H9 (cell line): Measurements from ENCODE around the gene FOXC2. TPM values are rescaled to one million over a fixed set of nuclear protein-coding genes. Genes with fewer than 3 reads are reported as not detected.
A peak's percentile ranks its signal among the peaks of the same experiment; 100 is the strongest.

Source experiments
- DNase-seq: peaks from one replicate; pipeline ENCODE4 v3.0.0-alpha.2; 2017
- H2AFZ ChIP-seq: one replicate; pipeline ENCODE4 v1.6.1; 2013; ENCODE audit warnings: mild to moderate bottlenecking, low read length, control low read depth, moderate library complexity
- H2AK5ac ChIP-seq: 2 replicates; pipeline ENCODE4 v1.6.1; 2013; ENCODE audit warnings: low read length, control low read depth, mixed read lengths; ENCODE audit not compliant: insufficient read length
- H2BK120ac ChIP-seq: one replicate; pipeline ENCODE4 v1.6.1; 2013; ENCODE audit warnings: low read depth, mild to moderate bottlenecking, low read length, control low read depth, inconsistent platforms; ENCODE audit not compliant: poor library complexity, severe bottlenecking
- H2BK12ac ChIP-seq: 2 replicates; pipeline ENCODE4 v1.6.1; 2013; ENCODE audit warnings: low read length, control low read depth, mixed read lengths, low read depth; ENCODE audit not compliant: insufficient read length
- H2BK15ac ChIP-seq: 2 replicates; pipeline ENCODE4 v1.6.1; 2013; ENCODE audit warnings: low read depth, low read length, control low read depth
- H2BK20ac ChIP-seq: one replicate; pipeline ENCODE4 v1.6.1; 2013; ENCODE audit warnings: low read depth, mild to moderate bottlenecking, low read length, control low read depth, inconsistent platforms; ENCODE audit not compliant: poor library complexity, severe bottlenecking
- H2BK5ac ChIP-seq: 2 replicates; pipeline ENCODE4 v1.6.1; 2013; ENCODE audit warnings: low read length, control low read depth, mixed read lengths; ENCODE audit not compliant: insufficient read length
- H3K14ac ChIP-seq: 2 replicates; pipeline ENCODE4 v1.6.1; 2013; ENCODE audit warnings: low read length, control low read depth; ENCODE audit not compliant: insufficient read depth
- H3K18ac ChIP-seq: 2 replicates; pipeline ENCODE4 v1.6.1; 2013; ENCODE audit warnings: low read depth, mild to moderate bottlenecking, mixed read lengths, low read length, control low read depth; ENCODE audit not compliant: insufficient read length
- H3K23ac ChIP-seq: 2 replicates; pipeline ENCODE4 v1.6.1; 2013; ENCODE audit warnings: low read length, control low read depth, mixed read lengths, low read depth; ENCODE audit not compliant: insufficient read length
- H3K23me2 ChIP-seq: 2 replicates; pipeline ENCODE4 v1.6.1; 2013; ENCODE audit warnings: low read depth, mild to moderate bottlenecking, mixed read lengths, low read length, control low read depth; ENCODE audit not compliant: insufficient read length, poor library complexity, severe bottlenecking
- H3K27ac ChIP-seq: 2 replicates; pipeline ENCODE4 v1.5.1; 2013; ENCODE audit warnings: low read length, control low read depth, mixed read lengths, low read depth; ENCODE audit not compliant: insufficient read length
- H3K27me3 ChIP-seq: 2 replicates; pipeline ENCODE4 v1.6.1; 2013; ENCODE audit warnings: low read length, control low read depth, inconsistent platforms; ENCODE audit not compliant: insufficient read depth
- H3K4ac ChIP-seq: 2 replicates; pipeline ENCODE4 v1.6.1; 2013; ENCODE audit warnings: low read depth, mild to moderate bottlenecking, control low read depth, inconsistent platforms, low read length, moderate library complexity
- H3K4me1 ChIP-seq: 2 replicates; pipeline ENCODE4 v1.6.1; 2013; ENCODE audit warnings: low read length, control low read depth, inconsistent platforms; ENCODE audit not compliant: insufficient read depth
- H3K4me2 ChIP-seq: 2 replicates; pipeline ENCODE4 v1.6.1; 2013; ENCODE audit warnings: low read length, control low read depth, mixed read lengths; ENCODE audit not compliant: insufficient read length, insufficient read depth
- H3K56ac ChIP-seq: 2 replicates; pipeline ENCODE4 v1.6.1; 2013; ENCODE audit warnings: low read depth, mild to moderate bottlenecking, mixed read lengths, low read length, control low read depth; ENCODE audit not compliant: insufficient read length
- H3K79me1 ChIP-seq: 2 replicates; pipeline ENCODE4 v1.6.1; 2013; ENCODE audit warnings: low read depth, mild to moderate bottlenecking, moderate library complexity, low read length, control low read depth, inconsistent platforms; ENCODE audit not compliant: insufficient read depth, poor library complexity, severe bottlenecking
- H3K79me2 ChIP-seq: 2 replicates; pipeline ENCODE4 v1.6.1; 2013; ENCODE audit warnings: low read length, control low read depth, inconsistent platforms; ENCODE audit not compliant: insufficient read depth
- H3K9ac ChIP-seq: 2 replicates; pipeline ENCODE4 v1.6.1; 2013; ENCODE audit warnings: low read length, control low read depth, mixed read lengths; ENCODE audit not compliant: insufficient read length; ENCODE audit errors: extremely low read depth
- H3K9me3 ChIP-seq: one replicate; pipeline ENCODE4 v1.6.1; 2013; ENCODE audit warnings: low read depth, low read length, inconsistent platforms; ENCODE audit not compliant: control insufficient read depth
- H3T11ph ChIP-seq: one replicate; pipeline ENCODE4 v1.6.1; 2013; ENCODE audit warnings: mild to moderate bottlenecking, low read length, control low read depth, inconsistent platforms
- H4K20me1 ChIP-seq: one replicate; pipeline ENCODE4 v1.6.1; 2013; ENCODE audit not compliant: control insufficient read depth, insufficient read length, insufficient read depth
- H4K5ac ChIP-seq: 2 replicates; pipeline ENCODE4 v1.6.1; 2013; ENCODE audit warnings: low read depth, mild to moderate bottlenecking, mixed read lengths, low read length, control low read depth; ENCODE audit not compliant: insufficient read length
- H4K8ac ChIP-seq: replicated peaks from 2 replicates; pipeline ENCODE4 v1.6.1; 2013; ENCODE audit warnings: low read length, control low read depth, mixed read lengths, low read depth; ENCODE audit not compliant: insufficient read length
- H4K91ac ChIP-seq: 2 replicates; pipeline ENCODE4 v1.6.1; 2013; ENCODE audit warnings: low read depth, mild to moderate bottlenecking, moderate library complexity, mixed read lengths, low read length, control low read depth; ENCODE audit not compliant: insufficient read length
- H3K27ac Mint-ChIP-seq, 3 experiments: 2 replicates in 2 of 3; 3 replicates in 1 of 3; pipeline ENCODE4 v1.8.0; 2020 to 2021; ENCODE audit warnings: mixed read lengths in 3 of 3, mild to moderate bottlenecking in 1 of 3, moderate library complexity in 1 of 3
- H3K27me3 Mint-ChIP-seq: 2 replicates; pipeline ENCODE4 v1.8.0; 2021; ENCODE audit warnings: low read depth, mild to moderate bottlenecking, moderate library complexity, mixed read lengths
- H3K36me3 Mint-ChIP-seq, 3 experiments: 2 replicates in 2 of 3; 3 replicates in 1 of 3; pipeline ENCODE4 v1.8.0; 2020 to 2021; ENCODE audit warnings: low read depth in 3 of 3, mixed read lengths in 3 of 3; ENCODE audit not compliant: insufficient read depth in 1 of 3
- H3K4me1 Mint-ChIP-seq, 2 experiments: 2 replicates each; pipeline ENCODE4 v1.8.0; 2020; ENCODE audit warnings: mixed read lengths in 2 of 2
- H3K4me3 Mint-ChIP-seq, 2 experiments: 2 replicates in 1 of 2; 3 replicates in 1 of 2; pipeline ENCODE4 v1.8.0; 2020 to 2021; ENCODE audit warnings: mild to moderate bottlenecking in 2 of 2, mixed read lengths in 2 of 2, moderate library complexity in 1 of 2
- H3K9me3 Mint-ChIP-seq, 2 experiments: 2 replicates in 1 of 2; 3 replicates in 1 of 2; pipeline ENCODE4 v1.8.0; 2020; ENCODE audit warnings: mild to moderate bottlenecking in 2 of 2, mixed read lengths in 2 of 2, moderate library complexity in 1 of 2
- WGBS: extraction: QIAGEN DNeasy Blood & Tissue Kit; methylation state at CpG from one replicate; pipeline ENCODE4 v1.1.7; 2013; ENCODE audit warnings: missing lambda C conversion rate, low lambda C conversion rate, mixed read lengths; ENCODE audit not compliant: insufficient read length; ENCODE audit errors: extremely low coverage; 5-methylcytosine and 5-hydroxymethylcytosine counted together
- total RNA-seq: library from RNA; stranded (reverse); gene quantifications from 2 replicates; pipeline ENCODE4 v1.2.1, GENCODE V29; 2021
- TF ChIP-seq, protein P1 (sequence below): fragments of 200-600 bp; sonication (generic); conservative IDR thresholded peaks from 3 replicates; pipeline ENCODE4 v1.8.0; 2021; ENCODE audit warnings: antibody characterized with exemption, mild to moderate bottlenecking

FOXC2 gene
- total RNA-seq, 1 experiment from 2014 or later: not detected

- no peak overlapping the region for H2AFZ ChIP-seq
- no peaks in the 10 kb centered on the region; a peak in 1 of 7 replicates for H3K36me3 Mint-ChIP-seq
- H3K79me1 ChIP-seq: no peaks in the 10 kb centered on the region
- H3K9me3 Mint-ChIP-seq: no peaks in the 10 kb centered on the region; a peak in 1 of 5 replicates
- H4K5ac ChIP-seq: no peak overlapping the region
- H3K27ac ChIP-seq: no peak overlapping the region
- H3K18ac ChIP-seq: no peak overlapping the region
- H2AK5ac ChIP-seq: no peak overlapping the region
- no peak overlapping the region for H2BK20ac ChIP-seq
- peak overlapping the region in 1 of 3 experiments; percentile 47; a peak in 1 of 7 replicates for H3K27ac Mint-ChIP-seq
- H3K27me3 Mint-ChIP-seq: peaks cover 2% of the 10 kb centered on the region
- H4K8ac ChIP-seq: no peak overlapping the region
- no peak overlapping the region for H4K91ac ChIP-seq
- no peaks in the 10 kb centered on the region for H3K4me1 ChIP-seq
- H3K23me2 ChIP-seq: peaks cover under 1% of the 10 kb centered on the region
- no peak overlapping the region for H2BK5ac ChIP-seq
- H3K9ac ChIP-seq: no peak overlapping the region
- no peak overlapping the region for H3K23ac ChIP-seq
- H2BK120ac ChIP-seq: no peak overlapping the region
- no peak overlapping the region for H3T11ph ChIP-seq
- H2BK15ac ChIP-seq: no peak overlapping the region
- H2BK12ac ChIP-seq: no peak overlapping the region
- TF ChIP-seq, protein P1, sequence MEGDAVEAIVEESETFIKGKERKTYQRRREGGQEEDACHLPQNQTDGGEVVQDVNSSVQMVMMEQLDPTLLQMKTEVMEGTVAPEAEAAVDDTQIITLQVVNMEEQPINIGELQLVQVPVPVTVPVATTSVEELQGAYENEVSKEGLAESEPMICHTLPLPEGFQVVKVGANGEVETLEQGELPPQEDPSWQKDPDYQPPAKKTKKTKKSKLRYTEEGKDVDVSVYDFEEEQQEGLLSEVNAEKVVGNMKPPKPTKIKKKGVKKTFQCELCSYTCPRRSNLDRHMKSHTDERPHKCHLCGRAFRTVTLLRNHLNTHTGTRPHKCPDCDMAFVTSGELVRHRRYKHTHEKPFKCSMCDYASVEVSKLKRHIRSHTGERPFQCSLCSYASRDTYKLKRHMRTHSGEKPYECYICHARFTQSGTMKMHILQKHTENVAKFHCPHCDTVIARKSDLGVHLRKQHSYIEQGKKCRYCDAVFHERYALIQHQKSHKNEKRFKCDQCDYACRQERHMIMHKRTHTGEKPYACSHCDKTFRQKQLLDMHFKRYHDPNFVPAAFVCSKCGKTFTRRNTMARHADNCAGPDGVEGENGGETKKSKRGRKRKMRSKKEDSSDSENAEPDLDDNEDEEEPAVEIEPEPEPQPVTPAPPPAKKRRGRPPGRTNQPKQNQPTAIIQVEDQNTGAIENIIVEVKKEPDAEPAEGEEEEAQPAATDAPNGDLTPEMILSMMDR: no peak
- H3K4me3 Mint-ChIP-seq: no peak overlapping the region
- DNase-seq: no peak
- no CpG with 5 or more reads among the region's 5 CpGs for WGBS
- H3K79me2 ChIP-seq: no peaks in the 10 kb centered on the region
- H3K4me1 Mint-ChIP-seq: peaks cover 0 to 4% of the 10 kb centered on the region in 2 experiments; a peak in 1 of 4 replicates
- no peak overlapping the region for H3K4ac ChIP-seq
- no peaks in the 10 kb centered on the region for H3K27me3 ChIP-seq
- H3K14ac ChIP-seq: no peak overlapping the region
- no peaks in the 10 kb centered on the region for H4K20me1 ChIP-seq
- no peaks in the 10 kb centered on the region for H3K9me3 ChIP-seq
- H3K56ac ChIP-seq: no peak overlapping the region
- no peak overlapping the region for H3K4me2 ChIP-seq
Observed at GRCh38 chr16:86550281-86550680, 16.3 kb upstream of the FOXC2 start.
